A549 (cell line): ENCODE data around the gene DDX20. TPM values are rescaled to one million over a fixed set of nuclear protein-coding genes. Genes with fewer than 3 reads are reported as not detected.

Source experiments
- ATAC-seq, 2 experiments: fragments of 200-7000 bp in 1 of 2; fragments of >200 bp in 1 of 2; cut with Nextera tagmentation in 1 of 2; cut with Tn5 transposase in 1 of 2; 3 replicates each; pipeline versions ENCODE4 v1.8.0 to v1.9.1; 2018 to 2020; ENCODE audit warnings: mild to moderate bottlenecking in 1 of 2, moderate library complexity in 1 of 2
- CTCF ChIA-PET: fragments of 300-600 bp; sonication (Branson Sonifier 250); formaldehyde crosslinking; extraction: SDS; loops from one replicate; lab custom pipeline; 2021; ENCODE audit warnings: antibody characterized with exemption, inconsistent platforms; lab: Yijun Ruan, JAX
- POLR2A ChIA-PET: fragments of 350-600 bp; formaldehyde crosslinking; extraction: SDS; loops from one replicate; lab custom pipeline; 2021; ENCODE audit warnings: antibody characterized with exemption, inconsistent platforms; lab: Yijun Ruan, JAX
- DNase-seq, 2 experiments: peaks; one replicate each; pipeline versions ENCODE4 v3.0.0 to v3.0.0-alpha.2; 2011 to 2016; ENCODE audit warnings: low read depth in 1 of 2, low spot score in 1 of 2
- FAIRE-seq: peaks from 2 replicates; lab custom pipeline; 2011; peaks lifted over from hg19 to GRCh38; lab: Jason Lieb, UNC
- H3K27ac ChIP-seq, 2 experiments: fragments of >200 bp; sonication (Bioruptor Twin); formaldehyde crosslinking; 3 replicates each; pipeline ENCODE4 v1.5.1; 2016 to 2017
- H3K4me1 ChIP-seq: fragments of >200 bp; sonication (Bioruptor Twin); formaldehyde crosslinking; 3 replicates; pipeline ENCODE4 v1.6.1; 2016
- H3K4me2 ChIP-seq: fragments of >200 bp; sonication (Bioruptor Twin); formaldehyde crosslinking; 3 replicates; pipeline ENCODE4 v1.6.1; 2016
- H3K4me3 ChIP-seq: fragments of >200 bp; sonication (Bioruptor Twin); formaldehyde crosslinking; 3 replicates; pipeline ENCODE4 v1.5.1; 2016
- H3K9me3 ChIP-seq: fragments of >200 bp; sonication (Bioruptor Twin); formaldehyde crosslinking; 3 replicates; pipeline ENCODE4 v1.6.1; 2016
- BHLHE40 ChIP-seq: IDR thresholded peaks from 2 replicates; pipeline ENCODE4 v1.6.1; 2012; ENCODE audit warnings: low read depth, low read length, inconsistent platforms
- CBX2 ChIP-seq: fragments of 200-600 bp; sonication (generic); IDR thresholded peaks from 2 replicates; pipeline ENCODE4 v1.6.1; 2016; ENCODE audit warnings: low read depth, mild to moderate bottlenecking, borderline replicate concordance
- CBX8 ChIP-seq: fragments of 200-600 bp; sonication (generic); IDR thresholded peaks from 2 replicates; pipeline ENCODE4 v1.6.1; 2016
- CHD4 ChIP-seq: fragments of 200-600 bp; sonication (generic); IDR thresholded peaks from 2 replicates; pipeline ENCODE4 v1.6.1; 2016; ENCODE audit warnings: antibody characterized with exemption, mild to moderate bottlenecking, borderline replicate concordance
- EP300 ChIP-seq, 2 experiments: fragments of >200 bp; sonication (Bioruptor Twin); formaldehyde crosslinking; IDR thresholded peaks; 2 replicates in 1 of 2; 3 replicates in 1 of 2; pipeline ENCODE4 v1.6.1; 2016 to 2017
- FOSB ChIP-seq: fragments of 250-450 bp; sonication (Bioruptor Pico); IDR thresholded peaks from 2 replicates; pipeline ENCODE4 v1.5.0; 2020; ENCODE audit warnings: mild to moderate bottlenecking, moderate library complexity
- FOXS1 ChIP-seq: fragments of 250-450 bp; sonication (Bioruptor Pico); IDR thresholded peaks from 2 replicates; pipeline ENCODE4 v1.5.0; 2020; ENCODE audit warnings: mild to moderate bottlenecking, moderate library complexity
- GATA3 ChIP-seq: IDR thresholded peaks from 2 replicates; pipeline ENCODE4 v1.6.1; 2012; ENCODE audit warnings: borderline replicate concordance
- HDAC2 ChIP-seq: fragments of 200-600 bp; sonication (generic); IDR thresholded peaks from 2 replicates; pipeline ENCODE4 v1.6.1; 2016
- HEYL ChIP-seq: fragments of 250-450 bp; sonication (Bioruptor Pico); IDR thresholded peaks from 2 replicates; pipeline ENCODE4 v1.8.0; 2021; ENCODE audit warnings: mild to moderate bottlenecking, moderate library complexity
- JUNB ChIP-seq: fragments of >200 bp; sonication (Bioruptor Twin); formaldehyde crosslinking; IDR thresholded peaks from 2 replicates; pipeline ENCODE4 v1.6.1; 2016
- KDM1A ChIP-seq: fragments of 200-600 bp; sonication (generic); IDR thresholded peaks from 2 replicates; pipeline ENCODE4 v1.6.1; 2016; ENCODE audit warnings: low read depth, mild to moderate bottlenecking
- KDM5A ChIP-seq: fragments of 200-600 bp; sonication (generic); IDR thresholded peaks from 2 replicates; pipeline ENCODE4 v1.6.1; 2016; ENCODE audit warnings: antibody characterized with exemption, mild to moderate bottlenecking
- MYC ChIP-seq: IDR thresholded peaks from 2 replicates; pipeline ENCODE4 v1.6.1; 2012; ENCODE audit warnings: mild to moderate bottlenecking, inconsistent platforms, low read length, improper control_type of control experiment, borderline replicate concordance
- PHF8 ChIP-seq: fragments of 200-600 bp; sonication (generic); IDR thresholded peaks from 2 replicates; pipeline ENCODE4 v1.6.1; 2016; ENCODE audit warnings: low read depth, mild to moderate bottlenecking, antibody characterized with exemption, moderate library complexity, borderline replicate concordance
- POLR2A ChIP-seq: IDR thresholded peaks from 2 replicates; pipeline ENCODE4 v1.6.1; 2012; ENCODE audit warnings: mild to moderate bottlenecking, low read length
- POLR2AphosphoS2 ChIP-seq: conservative IDR thresholded peaks from 2 replicates; pipeline ENCODE4 v1.6.1; 2012; ENCODE audit warnings: low read length, improper control_type of control experiment, inconsistent platforms
- RAD21 ChIP-seq, 2 experiments: fragments of >200 bp in 1 of 2; sonication (Bioruptor Twin) in 1 of 2; formaldehyde crosslinking in 1 of 2; IDR thresholded peaks in 1 of 2; conservative IDR thresholded peaks in 1 of 2; 2 replicates in 1 of 2; 3 replicates in 1 of 2; pipeline ENCODE4 v1.6.1; 2012 to 2018; ENCODE audit warnings: inconsistent platforms in 1 of 2
- RARB ChIP-seq: fragments of 250-450 bp; sonication (Bioruptor Pico); IDR thresholded peaks from 2 replicates; pipeline ENCODE4 v1.8.0; 2021; ENCODE audit warnings: mild to moderate bottlenecking, moderate library complexity
- RFX5 ChIP-seq: fragments of 450-650 bp; IDR thresholded peaks from 2 replicates; pipeline ENCODE4 v1.7.1; 2014; ENCODE audit warnings: antibody characterized with exemption, mild to moderate bottlenecking, moderate library complexity
- RNF2 ChIP-seq: fragments of 200-600 bp; sonication (generic); IDR thresholded peaks from 2 replicates; pipeline ENCODE4 v1.6.1; 2016; ENCODE audit warnings: low read depth, mild to moderate bottlenecking, antibody characterized with exemption, moderate library complexity, borderline replicate concordance
- SREBF2 ChIP-seq: fragments of 450-650 bp; IDR thresholded peaks from 2 replicates; pipeline ENCODE4 v1.6.1; 2014; ENCODE audit warnings: mild to moderate bottlenecking, moderate library complexity
- TFCP2L1 ChIP-seq: fragments of 250-450 bp; sonication (Bioruptor Pico); IDR thresholded peaks from 2 replicates; pipeline ENCODE4 v1.5.0; 2021; ENCODE audit warnings: mild to moderate bottlenecking
- ZFP36 ChIP-seq: fragments of 450-650 bp; IDR thresholded peaks from 2 replicates; pipeline ENCODE4 v1.6.1; 2014; ENCODE audit warnings: borderline replicate concordance; ENCODE audit not compliant: partially characterized antibody
- WGBS: methylation state at CpG from one replicate; pipeline ENCODE4 v1.1.6; 2017; ENCODE audit errors: missing lambda C conversion rate; 5-methylcytosine and 5-hydroxymethylcytosine counted together
- polyA plus RNA-seq, 4 experiments: library from polyadenylated mRNA; depleted of rRNA in 3 of 4; stranded (reverse); fragments of >200 nt; fragmentation: RNase III in 1 of 4; extraction: RNeasy Plus Mini Kit Qiagen cat#74134 plus additional on column Dnase treatment in 1 of 4; gene quantifications; 2 replicates in 3 of 4; 3 replicates in 1 of 4; pipeline ENCODE4 v1.2.3, GENCODE V29; 2011 to 2017
- TF ChIP-seq, protein P1 (sequence below): IDR thresholded peaks from 2 replicates; pipeline ENCODE4 v1.6.1; 2012; ENCODE audit warnings: low read depth, borderline replicate concordance
- TF ChIP-seq, protein P2 (sequence below): fragments of >200 bp; sonication (Bioruptor Twin); formaldehyde crosslinking; IDR thresholded peaks from 3 replicates; pipeline ENCODE4 v1.6.1; 2016
- TF ChIP-seq, protein P3 (sequence below): fragments of >200 bp; sonication (Bioruptor Twin); formaldehyde crosslinking; IDR thresholded peaks from 2 replicates; pipeline ENCODE4 v1.6.1; 2016
- TF ChIP-seq, protein P4 (sequence below): IDR thresholded peaks from 2 replicates; pipeline ENCODE4 v1.6.1; 2012
- TF ChIP-seq, protein P5 (sequence below): fragments of 250-450 bp; sonication (Bioruptor Pico); IDR thresholded peaks from 2 replicates; pipeline ENCODE4 v1.5.0; 2020; ENCODE audit warnings: low read depth, mild to moderate bottlenecking, moderate library complexity

Gene DDX20
- polyA plus RNA-seq, 2 of the 4 experiments (the other 2 are of a cell fraction): 8.4 to 13.5 TPM

DNA sequence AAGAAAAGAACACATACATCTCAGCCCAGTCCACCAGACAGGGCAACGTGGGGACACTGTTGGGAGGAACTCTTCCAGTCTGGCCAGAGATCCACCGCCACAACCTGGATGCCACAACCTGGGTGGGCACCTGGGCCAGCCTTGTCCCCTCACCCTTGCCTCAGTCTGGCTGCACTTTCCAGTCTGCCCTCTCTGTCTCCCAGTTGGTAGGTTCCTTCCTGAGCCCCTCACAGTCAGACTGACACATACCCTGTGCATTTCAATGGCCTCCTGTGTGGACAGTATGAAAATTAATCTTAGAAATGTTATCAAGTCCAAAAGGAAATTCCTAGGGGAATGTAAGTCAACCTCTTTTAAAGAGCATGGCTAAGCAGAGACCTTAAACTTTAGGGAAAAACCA lies 49.5 kb downstream of the DDX20 start:
- WGBS: 44% methylated on average over 2 of the region's 2 CpGs
- H3K4me2 ChIP-seq: no peak overlapping the region
- no peak overlapping the region for H3K27ac ChIP-seq
- no peak for ATAC-seq
- ChIA-PET CTCF (no interaction called here), POLR2A (no interaction called here)
- no peaks in the 10 kb centered on the region for H3K9me3 ChIP-seq
- TF ChIP-seq, protein P1, sequence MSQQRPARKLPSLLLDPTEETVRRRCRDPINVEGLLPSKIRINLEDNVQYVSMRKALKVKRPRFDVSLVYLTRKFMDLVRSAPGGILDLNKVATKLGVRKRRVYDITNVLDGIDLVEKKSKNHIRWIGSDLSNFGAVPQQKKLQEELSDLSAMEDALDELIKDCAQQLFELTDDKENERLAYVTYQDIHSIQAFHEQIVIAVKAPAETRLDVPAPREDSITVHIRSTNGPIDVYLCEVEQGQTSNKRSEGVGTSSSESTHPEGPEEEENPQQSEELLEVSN: no peak
- TF ChIP-seq CHD4 (no peak), EP300 (IDR thresholded peaks at IDR 0.05) (no peak), RAD21 (conservative IDR thresholded peaks at IDR 0.05 in 1 of 2, IDR thresholded peaks at IDR 0.05 in 1 of 2) (no peak), SREBF2 (no peak), HEYL (CRISPR knock-in tag) (no peak), TFCP2L1 (CRISPR knock-in tag) (no peak), KDM1A (no peak), BHLHE40 (no peak), RARB (CRISPR knock-in tag) (no peak), POLR2A (no peak), RNF2 (no peak), RFX5 (no peak), FOSB (CRISPR knock-in tag) (no peak)
- TF ChIP-seq, protein P2, sequence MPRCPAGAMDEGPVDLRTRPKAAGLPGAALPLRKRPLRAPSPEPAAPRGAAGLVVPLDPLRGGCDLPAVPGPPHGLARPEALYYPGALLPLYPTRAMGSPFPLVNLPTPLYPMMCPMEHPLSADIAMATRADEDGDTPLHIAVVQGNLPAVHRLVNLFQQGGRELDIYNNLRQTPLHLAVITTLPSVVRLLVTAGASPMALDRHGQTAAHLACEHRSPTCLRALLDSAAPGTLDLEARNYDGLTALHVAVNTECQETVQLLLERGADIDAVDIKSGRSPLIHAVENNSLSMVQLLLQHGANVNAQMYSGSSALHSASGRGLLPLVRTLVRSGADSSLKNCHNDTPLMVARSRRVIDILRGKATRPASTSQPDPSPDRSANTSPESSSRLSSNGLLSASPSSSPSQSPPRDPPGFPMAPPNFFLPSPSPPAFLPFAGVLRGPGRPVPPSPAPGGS: no peak
- TF ChIP-seq, protein P3, sequence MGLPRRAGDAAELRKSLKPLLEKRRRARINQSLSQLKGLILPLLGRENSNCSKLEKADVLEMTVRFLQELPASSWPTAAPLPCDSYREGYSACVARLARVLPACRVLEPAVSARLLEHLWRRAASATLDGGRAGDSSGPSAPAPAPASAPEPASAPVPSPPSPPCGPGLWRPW: no peak
- TF ChIP-seq, protein P4, sequence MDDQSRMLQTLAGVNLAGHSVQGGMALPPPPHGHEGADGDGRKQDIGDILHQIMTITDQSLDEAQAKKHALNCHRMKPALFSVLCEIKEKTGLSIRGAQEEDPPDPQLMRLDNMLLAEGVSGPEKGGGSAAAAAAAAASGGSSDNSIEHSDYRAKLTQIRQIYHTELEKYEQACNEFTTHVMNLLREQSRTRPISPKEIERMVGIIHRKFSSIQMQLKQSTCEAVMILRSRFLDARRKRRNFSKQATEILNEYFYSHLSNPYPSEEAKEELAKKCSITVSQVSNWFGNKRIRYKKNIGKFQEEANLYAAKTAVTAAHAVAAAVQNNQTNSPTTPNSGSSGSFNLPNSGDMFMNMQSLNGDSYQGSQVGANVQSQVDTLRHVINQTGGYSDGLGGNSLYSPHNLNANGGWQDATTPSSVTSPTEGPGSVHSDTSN: no peak
- TF ChIP-seq, protein P5, sequence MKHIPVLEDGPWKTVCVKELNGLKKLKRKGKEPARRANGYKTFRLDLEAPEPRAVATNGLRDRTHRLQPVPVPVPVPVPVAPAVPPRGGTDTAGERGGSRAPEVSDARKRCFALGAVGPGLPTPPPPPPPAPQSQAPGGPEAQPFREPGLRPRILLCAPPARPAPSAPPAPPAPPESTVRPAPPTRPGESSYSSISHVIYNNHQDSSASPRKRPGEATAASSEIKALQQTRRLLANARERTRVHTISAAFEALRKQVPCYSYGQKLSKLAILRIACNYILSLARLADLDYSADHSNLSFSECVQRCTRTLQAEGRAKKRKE (CRISPR knock-in tag): no peak
- no peak for FAIRE-seq
- H3K4me1 ChIP-seq: no peaks in the 10 kb centered on the region
- no peak for DNase-seq
- no peak overlapping the region for H3K4me3 ChIP-seq

DNA sequence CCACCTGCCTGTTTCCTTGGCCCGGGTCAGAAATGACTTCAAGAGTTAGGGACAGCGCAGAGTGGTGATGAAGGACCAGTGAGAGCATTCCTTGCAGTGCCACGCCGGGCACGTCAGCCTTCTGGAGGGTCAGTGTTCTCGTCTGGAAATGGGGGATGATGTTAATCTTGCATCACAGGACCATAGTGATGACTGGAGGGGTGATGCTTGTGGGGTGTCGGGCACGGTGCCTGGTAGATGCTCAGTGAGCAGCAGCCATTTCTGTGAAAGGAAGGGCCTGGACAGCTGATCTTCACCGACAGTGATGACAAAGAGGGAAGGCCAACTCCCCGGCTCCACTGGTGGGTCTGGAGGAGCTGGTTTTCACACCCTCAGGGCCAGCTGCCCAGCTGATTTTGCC lies 56.2 kb downstream of the DDX20 start:
- H3K4me2 ChIP-seq: no peak overlapping the region
- TF ChIP-seq HDAC2 (no peak), GATA3 (no peak), ZFP36 (no peak)
- ChIA-PET POLR2A (no interaction called here), CTCF (no interaction called here)
- no peak for FAIRE-seq
- H3K4me3 ChIP-seq: no peak overlapping the region
- WGBS: 46% methylated on average over 7 of the region's 10 CpGs
- no peaks in the 10 kb centered on the region for H3K4me1 ChIP-seq
- no peak for DNase-seq
- no peaks in the 10 kb centered on the region for H3K9me3 ChIP-seq
- no peak for ATAC-seq
- no peak overlapping the region for H3K27ac ChIP-seq

DNA sequence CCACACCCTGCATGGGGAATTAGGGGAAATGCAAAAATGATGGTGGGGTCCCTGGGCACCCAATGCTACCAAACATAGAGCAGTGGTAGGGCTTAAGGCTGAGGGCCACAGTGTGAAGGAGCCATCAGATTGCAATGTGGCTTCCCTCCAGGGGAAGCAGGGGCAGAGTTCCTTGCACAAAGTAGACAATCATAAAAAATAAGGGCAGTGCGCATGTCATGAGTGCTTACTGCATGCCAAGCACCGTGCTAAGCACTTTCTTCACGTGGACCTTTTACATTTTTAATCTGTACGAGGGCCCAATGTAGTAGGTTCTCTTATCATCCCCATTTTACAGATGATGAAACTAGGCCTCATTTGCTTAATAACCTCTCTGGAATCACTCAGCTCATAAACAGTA lies 56.6 kb downstream of the DDX20 start:
- FAIRE-seq: no peak
- Histone ChIP-seq H3K27ac (no peak overlapping the region), H3K4me3 (no peak overlapping the region), H3K4me1 (no peaks in the 10 kb centered on the region)
- CTCF ChIA-PET: no interaction called here
- no peak for DNase-seq
- 61% methylated on average over 4 of the region's 4 CpGs for WGBS
- TF ChIP-seq CBX8 (no peak), POLR2AphosphoS2 (no peak), KDM1A (no peak), FOXS1 (CRISPR knock-in tag) (no peak), CHD4 (no peak), MYC (no peak), CBX2 (no peak), JUNB (no peak), KDM5A (no peak), PHF8 (no peak), BHLHE40 (no peak)
- TF ChIP-seq, all 56 proteins: peak for 0
- Histone ChIP-seq H3K4me2 (no peak overlapping the region), H3K9me3 (no peaks in the 10 kb centered on the region)
- POLR2A ChIA-PET: no interaction called here
- ATAC-seq: no peak
